ENCODE results near the gene NMBR. TPM values are rescaled to one million over a fixed set of nuclear protein-coding genes. Genes with fewer than 3 reads are reported as not detected.

The NMBR gene
- total and polyA plus RNA-seq, 2 donors from 2014 or later = not detected

GRCh38 chr6:142048593-142048980 is 98.3 kb downstream of the NMBR start:
- Histone ChIP-seq H3K36me3 (ENCODE audit: control insufficient read depth in 2 of 3, insufficient read depth in 3 of 3, low read length in 3 of 3) (no peaks in the 10 kb centered on the region), H3K27ac (ENCODE audit: low read depth in 2 of 2, low read length in 2 of 2) (no peak overlapping the region), H3K4me1 (ENCODE audit: control insufficient read depth in 2 of 3, insufficient read depth in 2 of 3, low read depth in 1 of 3, low read length in 3 of 3) (no peaks in the 10 kb centered on the region), H3K9me3 (ENCODE audit: control insufficient read depth in 2 of 3, insufficient read depth in 1 of 3, low read length in 3 of 3) (peaks cover 0 to 15% (median 0%) of the 10 kb centered on the region in 3 donors), H3K9ac (ENCODE audit: low read length in 3 of 3) (no peak overlapping the region), H3K4me3 (ENCODE audit: low read length in 3 of 3) (no peak overlapping the region), H3K27me3 (ENCODE audit: control insufficient read depth, insufficient read depth, low read length) (no peaks in the 10 kb centered on the region)
- TF ChIP-seq CTCF (IDR thresholded peaks at IDR 0.05; ENCODE audit: borderline replicate concordance, extremely low read depth, insufficient read depth) = no peak
- DNase-seq = no peak
- FAIRE-seq = no peak
- intact Hi-C loops (cut with DNase I) = no loop called here

DNA sequence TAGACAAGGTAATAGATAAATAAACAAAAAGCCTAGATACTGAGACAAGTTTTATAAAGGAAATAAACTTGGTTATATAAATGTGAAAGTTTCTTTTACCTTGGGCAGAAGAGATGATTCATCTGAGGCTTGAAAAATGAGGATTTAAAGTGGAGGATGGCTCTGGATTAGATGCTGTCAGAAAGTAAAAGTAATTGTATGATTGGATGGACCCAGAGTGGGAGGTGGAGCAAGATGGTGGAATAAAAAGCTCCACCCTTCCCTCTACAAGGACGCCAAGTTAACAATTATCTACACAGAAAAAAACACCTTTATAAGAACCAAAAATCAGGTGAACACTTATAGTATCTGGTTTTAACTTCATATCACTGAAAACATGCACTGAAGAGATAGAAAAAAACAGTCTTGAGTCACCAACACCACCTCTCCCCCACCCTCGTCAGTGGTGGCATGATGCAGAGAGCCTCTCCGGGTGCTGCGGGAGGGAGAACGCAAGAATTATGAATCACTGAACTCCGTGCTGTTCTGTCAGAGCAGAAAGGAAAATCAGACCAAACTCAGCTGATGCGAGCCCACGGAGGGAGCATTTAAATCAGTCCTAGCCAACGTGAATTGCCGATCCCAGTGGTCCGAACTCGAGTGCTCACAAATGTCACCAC is 98.9 kb downstream of the NMBR start:
- DNase-seq = no peak
- Histone ChIP-seq H3K4me3 (ENCODE audit: low read length in 3 of 3) (no peak overlapping the region), H3K9me3 (ENCODE audit: control insufficient read depth in 2 of 3, insufficient read depth in 1 of 3, low read length in 3 of 3) (peaks cover 0 to 15% (median 0%) of the 10 kb centered on the region in 3 donors), H3K4me1 (ENCODE audit: control insufficient read depth in 2 of 3, insufficient read depth in 2 of 3, low read depth in 1 of 3, low read length in 3 of 3) (no peaks in the 10 kb centered on the region), H3K27me3 (ENCODE audit: control insufficient read depth, insufficient read depth, low read length) (no peaks in the 10 kb centered on the region), H3K9ac (ENCODE audit: low read length in 3 of 3) (no peak overlapping the region), H3K27ac (ENCODE audit: low read depth in 2 of 2, low read length in 2 of 2) (no peak overlapping the region), H3K36me3 (ENCODE audit: control insufficient read depth in 2 of 3, insufficient read depth in 3 of 3, low read length in 3 of 3) (no peaks in the 10 kb centered on the region)
- TF ChIP-seq CTCF (IDR thresholded peaks at IDR 0.05; ENCODE audit: borderline replicate concordance, extremely low read depth, insufficient read depth) = no peak
- FAIRE-seq = no peak
- intact Hi-C loops (cut with DNase I) = no loop called here

DNA sequence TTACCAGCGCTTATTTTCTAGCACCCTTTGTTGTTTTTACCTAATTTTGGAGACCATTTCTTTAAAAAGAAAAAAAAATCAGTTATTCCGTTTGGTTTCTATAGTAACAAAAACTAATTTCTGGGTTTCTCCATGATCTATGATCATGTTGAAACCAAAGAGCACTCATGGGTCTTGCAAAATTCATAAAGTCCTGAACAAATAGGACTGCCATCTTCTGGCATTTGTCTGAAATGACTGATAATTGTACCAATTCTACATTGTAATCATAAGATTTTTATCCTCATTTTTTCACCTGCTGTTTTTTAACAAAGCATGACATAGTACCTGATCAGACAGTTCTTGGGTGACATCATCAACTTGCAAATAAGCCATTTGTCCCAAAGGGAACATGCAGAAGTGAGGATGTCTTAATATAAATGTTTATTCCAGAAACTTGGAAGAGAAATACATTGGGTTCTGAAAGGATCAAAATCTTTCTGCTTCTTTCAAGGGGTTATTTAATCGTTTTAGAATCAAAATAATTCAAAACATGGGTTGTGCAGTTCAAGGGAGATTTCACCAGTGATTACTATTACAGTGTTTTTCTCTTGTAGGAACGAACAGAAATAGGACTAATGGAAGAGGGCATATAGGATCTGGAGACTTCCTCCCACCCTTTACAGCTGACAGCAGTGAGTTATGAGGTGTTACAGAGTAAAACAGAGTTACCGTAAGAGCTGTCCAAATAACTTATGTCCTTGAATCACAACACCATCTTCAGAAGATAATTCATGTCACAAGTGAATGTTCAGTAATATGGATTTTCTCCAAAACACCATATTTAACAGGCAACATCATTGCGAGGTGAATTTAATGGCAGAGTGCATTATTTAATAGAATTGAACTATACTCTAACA is 101.3 kb downstream of the NMBR start:
- Histone ChIP-seq H3K27me3 (ENCODE audit: control insufficient read depth, insufficient read depth, low read length) (no peaks in the 10 kb centered on the region), H3K4me3 (ENCODE audit: low read length in 3 of 3) (no peak overlapping the region), H3K9ac (ENCODE audit: low read length in 3 of 3) (no peak overlapping the region), H3K4me1 (ENCODE audit: control insufficient read depth in 2 of 3, insufficient read depth in 2 of 3, low read depth in 1 of 3, low read length in 3 of 3) (no peaks in the 10 kb centered on the region), H3K9me3 (ENCODE audit: control insufficient read depth in 2 of 3, insufficient read depth in 1 of 3, low read length in 3 of 3) (peaks cover 0 to 4% (median 0%) of the 10 kb centered on the region in 3 donors), H3K36me3 (ENCODE audit: control insufficient read depth in 2 of 3, insufficient read depth in 3 of 3, low read length in 3 of 3) (no peaks in the 10 kb centered on the region), H3K27ac (ENCODE audit: low read depth in 2 of 2, low read length in 2 of 2) (no peak overlapping the region)
- FAIRE-seq (peak; percentile 29), DNase-seq (peak in 3 of 5 donors; percentile 21 to 69 (median 59))
- no peak for TF ChIP-seq CTCF (IDR thresholded peaks at IDR 0.05; ENCODE audit: borderline replicate concordance, extremely low read depth, insufficient read depth)
- intact Hi-C loops (cut with DNase I) = no loop called here
